ENCODE measurements around the gene TSPEAR.
"Not testable (repeated sequence)": the region's sequence is repeated elsewhere in the genome, so short reads cannot be mapped to it uniquely, and the experiment has no call there.

The TSPEAR gene

GRCh38 chr21:44564099-44564498 is 147.3 kb downstream of the TSPEAR start:
- TF ChIP-seq CTCF (IDR thresholded peaks at IDR 0.05; ENCODE audit: control insufficient read depth, insufficient read depth, low read depth, low read length, missing control alignments), result no peak
- DNase-seq (ENCODE audit: low read depth), result no peak
- H3K4me3 ChIP-seq (ENCODE audit: control insufficient read depth, low read depth, low read length), result no peak overlapping the region

- H3K4me3 ChIP-seq (ENCODE audit: control insufficient read depth, low read depth, low read length), result no peak within 1 kb of the TSS
Observed at GRCh38 chr21:44558695-44559094, 152.7 kb downstream of the TSPEAR start, which contains the start of gene KRTAP10-3. Gene KRTAP10-3, minus strand, starts transcription at chr21:44558795. Its CDS starts 80 bp downstream, at chr21:44558715.

GRCh38 chr21:44558329-44558675 is 153.1 kb downstream of the TSPEAR start:
- not testable (repeated sequence) for H3K4me3 ChIP-seq (ENCODE audit: control insufficient read depth, low read depth, low read length); DNase-seq (ENCODE audit: low read depth)

More at GRCh38 chr21:44558695-44559094, 152.7 kb downstream of the TSPEAR start, which contains the start of gene KRTAP10-3:
- no peak for DNase-seq (ENCODE audit: low read depth)
- TF ChIP-seq CTCF (IDR thresholded peaks at IDR 0.05; ENCODE audit: control insufficient read depth, insufficient read depth, low read depth, low read length, missing control alignments), result no peak

GRCh38 chr21:44557491-44558328 is 153.7 kb downstream of the TSPEAR start:
- TF ChIP-seq CTCF (IDR thresholded peaks at IDR 0.05; ENCODE audit: control insufficient read depth, insufficient read depth, low read depth, low read length, missing control alignments), result no peak
- no peak overlapping the region for H3K4me3 ChIP-seq (ENCODE audit: control insufficient read depth, low read depth, low read length)
- DNase-seq (ENCODE audit: low read depth), result no peak

- no peak for TF ChIP-seq CTCF (IDR thresholded peaks at IDR 0.05; ENCODE audit: control insufficient read depth, insufficient read depth, low read depth, low read length, missing control alignments)
- DNase-seq (ENCODE audit: low read depth), result no peak
- no peak overlapping the region for H3K4me3 ChIP-seq (ENCODE audit: control insufficient read depth, low read depth, low read length)
Observed at GRCh38 chr21:44556879-44557278, 154.5 kb downstream of the TSPEAR start.

GRCh38 chr21:44555200-44555875 is 156.0 kb downstream of the TSPEAR start:
- no peak for DNase-seq (ENCODE audit: low read depth)
- no peak overlapping the region for H3K4me3 ChIP-seq (ENCODE audit: control insufficient read depth, low read depth, low read length)
- no peak for TF ChIP-seq CTCF (IDR thresholded peaks at IDR 0.05; ENCODE audit: control insufficient read depth, insufficient read depth, low read depth, low read length, missing control alignments)

GRCh38 chr21:44552681-44553080 is 158.7 kb downstream of the TSPEAR start:
- no peak for DNase-seq (ENCODE audit: low read depth)
- H3K4me3 ChIP-seq (ENCODE audit: control insufficient read depth, low read depth, low read length), result no peak overlapping the region
- TF ChIP-seq CTCF (IDR thresholded peaks at IDR 0.05; ENCODE audit: control insufficient read depth, insufficient read depth, low read depth, low read length, missing control alignments), result no peak
